Nephron progenitor cell (in vitro differentiated cells): ENCODE results near the gene SLC34A1.
A peak's percentile ranks its signal among the peaks of the same experiment; 100 is the strongest.

Experiments
- DNase-seq: peaks from one replicate; pipeline ENCODE4 v3.0.0; 2021
- H3K27ac Mint-ChIP-seq: 2 replicates; pipeline ENCODE4 v1.8.0; 2021; ENCODE audit warnings: mild to moderate bottlenecking, moderate library complexity, mixed read lengths
- H3K27me3 Mint-ChIP-seq: 2 replicates; pipeline ENCODE4 v1.8.0; 2021; ENCODE audit warnings: mild to moderate bottlenecking, low read depth, mixed read lengths; ENCODE audit not compliant: poor library complexity
- H3K36me3 Mint-ChIP-seq: 2 replicates; pipeline ENCODE4 v1.8.0; 2021; ENCODE audit warnings: low read depth, mixed read lengths
- H3K4me1 Mint-ChIP-seq: 2 replicates; pipeline ENCODE4 v1.8.0; 2021; ENCODE audit warnings: mixed read lengths
- H3K4me3 Mint-ChIP-seq: 2 replicates; pipeline ENCODE4 v1.8.0; 2021; ENCODE audit warnings: mild to moderate bottlenecking, moderate library complexity, mixed read lengths
- H3K9me3 Mint-ChIP-seq: 2 replicates; pipeline ENCODE4 v1.8.0; 2021; ENCODE audit warnings: mild to moderate bottlenecking, moderate library complexity, mixed read lengths
- CTCF ChIP-seq: fragments of 200-600 bp; sonication (generic); IDR thresholded peaks from 2 replicates; pipeline ENCODE4 v1.5.0; 2021; ENCODE audit warnings: antibody characterized with exemption

Gene SLC34A1

GRCh38 chr5:177392765-177393164 is 8.5 kb downstream of the SLC34A1 start:
- H3K36me3 Mint-ChIP-seq: no peaks in the 10 kb centered on the region

GRCh38 chr5:177393206-177393765 is 9.1 kb downstream of the SLC34A1 start:
- H3K27me3 Mint-ChIP-seq: peaks cover 9% of the 10 kb centered on the region
- H3K4me3 Mint-ChIP-seq: no peak overlapping the region
- no peak for TF ChIP-seq CTCF
- H3K9me3 Mint-ChIP-seq: no peaks in the 10 kb centered on the region
- H3K27ac Mint-ChIP-seq: peak overlapping the region; percentile 79
- peaks cover 32% of the 10 kb centered on the region for H3K4me1 Mint-ChIP-seq
- no peaks in the 10 kb centered on the region for H3K36me3 Mint-ChIP-seq
- no peak for DNase-seq

More at GRCh38 chr5:177392765-177393164, 8.5 kb downstream of the SLC34A1 start:
- Mint-ChIP-seq H3K9me3 (no peaks in the 10 kb centered on the region), H3K4me1 (peaks cover 36% of the 10 kb centered on the region), H3K4me3 (no peak overlapping the region), H3K27me3 (peaks cover 14% of the 10 kb centered on the region), H3K27ac (no peak overlapping the region)
- no peak for TF ChIP-seq CTCF
- no peak for DNase-seq

- Mint-ChIP-seq H3K36me3 (no peaks in the 10 kb centered on the region), H3K27ac (no peak overlapping the region), H3K4me1 (peaks cover 25% of the 10 kb centered on the region), H3K9me3 (no peaks in the 10 kb centered on the region), H3K4me3 (no peak overlapping the region), H3K27me3 (peaks cover 8% of the 10 kb centered on the region)
- no peak for DNase-seq
- TF ChIP-seq CTCF: no peak
Measured at GRCh38 chr5:177393990-177394389, 9.8 kb downstream of the SLC34A1 start.

GRCh38 chr5:177396078-177396477 is 11.8 kb downstream of the SLC34A1 start:
- Mint-ChIP-seq H3K27ac (no peak overlapping the region), H3K4me3 (no peak overlapping the region), H3K4me1 (peaks cover 6% of the 10 kb centered on the region), H3K27me3 (peaks cover 18% of the 10 kb centered on the region), H3K36me3 (no peaks in the 10 kb centered on the region), H3K9me3 (no peaks in the 10 kb centered on the region)
- TF ChIP-seq CTCF: no peak
- no peak for DNase-seq

- Mint-ChIP-seq H3K36me3 (no peaks in the 10 kb centered on the region), H3K27ac (no peak overlapping the region), H3K27me3 (peaks cover 22% of the 10 kb centered on the region), H3K9me3 (no peaks in the 10 kb centered on the region), H3K4me1 (no peaks in the 10 kb centered on the region), H3K4me3 (no peak overlapping the region)
- no peak for DNase-seq
- no peak for TF ChIP-seq CTCF
Measured at GRCh38 chr5:177396807-177397206, 12.6 kb downstream of the SLC34A1 start.

GRCh38 chr5:177397875-177398390 is 13.7 kb downstream of the SLC34A1 start:
- H3K27me3 Mint-ChIP-seq: peaks cover 33% of the 10 kb centered on the region
- DNase-seq: no peak
- no peak overlapping the region for H3K4me3 Mint-ChIP-seq
- no peak for TF ChIP-seq CTCF
- H3K4me1 Mint-ChIP-seq: peaks cover 11% of the 10 kb centered on the region
- no peaks in the 10 kb centered on the region for H3K36me3 Mint-ChIP-seq
- no peak overlapping the region for H3K27ac Mint-ChIP-seq
- H3K9me3 Mint-ChIP-seq: no peaks in the 10 kb centered on the region
